Measurements from ENCODE around the gene SIGMAR1. TPM values are rescaled to one million over a fixed set of nuclear protein-coding genes. Genes with fewer than 3 reads are reported as not detected.

SIGMAR1 gene
- total and polyA plus RNA-seq, 2 of the 8 experiments (the other 6 are each of a cell fraction or from before 2014, with no cell fraction given), result 84.2 to 134 TPM

- H3K23ac ChIP-seq (ENCODE audit: insufficient read length), result no peak overlapping the region
- peaks cover 3 to 17% (median 8%) of the 10 kb centered on the region in 4 experiments; a peak in 7 of 8 replicates for H3K36me3 ChIP-seq (ENCODE audit: control insufficient read depth in 2 of 4, insufficient read depth in 4 of 4, low read length in 3 of 4)
- peak overlapping the region; percentile 75 for H4K91ac ChIP-seq (replicated peaks; ENCODE audit: insufficient read length, low read length)
- no peak overlapping the region for H3K27ac ChIP-seq (ENCODE audit: low read depth, low read length)
- WGBS, 2 experiments (ENCODE audit: extremely low coverage in 1 of 2, insufficient coverage in 1 of 2, insufficient read length in 1 of 2, insufficient replicate concordance in 2 of 2, low coverage in 1 of 2, low lambda C conversion rate in 2 of 2, missing lambda C conversion rate in 1 of 2), result 77% methylated on average over 9 of the region's 11 CpGs; no CpG with 5 or more reads in 1 of the 2 experiments
- H2AFZ ChIP-seq (ENCODE audit: low read length), result no peak overlapping the region
- H3K14ac ChIP-seq (ENCODE audit: insufficient read length), result no peak overlapping the region
- TF ChIP-seq EP300 (IDR thresholded peaks at IDR 0.05; ENCODE audit: borderline replicate concordance in 1 of 2, low read depth in 2 of 2, low read length in 2 of 2) (no peak), ZNF274 (IDR thresholded peaks at IDR 0.05; ENCODE audit: borderline replicate concordance, extremely low read depth, low read length) (no peak), RAD21 (IDR thresholded peaks at IDR 0.05 in 1 of 2, conservative IDR thresholded peaks at IDR 0.05 in 1 of 2; ENCODE audit: low read depth in 2 of 2, low read length in 2 of 2) (no peak)
- no peaks in the 10 kb centered on the region for H3K9me3 ChIP-seq (ENCODE audit: insufficient read depth in 2 of 2, low read depth in 1 of 2, low read length in 1 of 2)
- H2BK120ac ChIP-seq (replicated peaks; ENCODE audit: low read depth, low read length), result no peak overlapping the region
- H3K4me3 ChIP-seq (ENCODE audit: extremely low read depth in 1 of 4, insufficient read depth in 2 of 4, low read depth in 3 of 4, low read length in 4 of 4), result no peak overlapping the region
- H3K79me1 ChIP-seq (ENCODE audit: low read depth, low read length), result no peaks in the 10 kb centered on the region
- peak overlapping the region; percentile 77; the same call in 1 of the 2 replicates for H2BK12ac ChIP-seq (ENCODE audit: low read depth, low read length)
- ChIA-PET CTCF (ENCODE audit: partially characterized antibody) (interaction anchor here (1.4 to 15.2 kb wide), 4 partner anchors 8 to 22 kb away, joined by 4 to 277 read pairs (median 14); partner anchors contain the start of genes GALT and SIGMAR1), POLR2A (ENCODE audit: partially characterized antibody) (interaction anchor here (1.2 to 12.8 kb wide), 6 partner anchors 8 to 61 kb away, joined by 3 to 127 read pairs (median 4); partner anchors contain the start of genes ARID3C, CCL27 and SIGMAR1)
- H4K5ac ChIP-seq (ENCODE audit: insufficient read length, low read depth, low read length), result no peak overlapping the region
- H3K4ac ChIP-seq (replicated peaks; ENCODE audit: insufficient read length, low read depth, low read length), result peak overlapping the region; percentile 12
- no peak overlapping the region; the same call in 1 of the 2 replicates for H4K8ac ChIP-seq (ENCODE audit: extremely low read depth, insufficient read depth, low read length)
- H2BK15ac ChIP-seq (ENCODE audit: low read length), result peak overlapping the region; percentile 92
- no peak overlapping the region; the same call in 1 of the 2 replicates for H2BK20ac ChIP-seq (ENCODE audit: low read length)
- DNase-seq (ENCODE audit: low read depth in 1 of 2, low spot score in 2 of 2) (no peak), FAIRE-seq (no peak)
- no peaks in the 10 kb centered on the region; a peak in 1 of 7 replicates for H3K27me3 ChIP-seq (replicated peaks in 1 of 4; ENCODE audit: control insufficient read depth in 3 of 4, extremely low read depth in 1 of 4, insufficient read depth in 3 of 4, low read length in 3 of 4)
- peaks cover 5 to 22% (median 10%) of the 10 kb centered on the region in 4 experiments; a peak in 6 of 7 replicates for H3K4me1 ChIP-seq (replicated peaks in 1 of 4; ENCODE audit: control insufficient read depth in 3 of 4, insufficient read depth in 4 of 4, low read length in 3 of 4)
- H2BK5ac ChIP-seq (ENCODE audit: low read depth, low read length), result peak overlapping the region; percentile 68; the same call in 1 of the 2 replicates
- 0 out of 4 replicates have a peak, but pooled peaks cover 0 to under 1% of the 10 kb centered on the region in 2 experiments for H3K79me2 ChIP-seq (ENCODE audit: control insufficient read depth in 1 of 2, insufficient read depth in 2 of 2, low read length in 2 of 2)
- H3K56ac ChIP-seq (replicated peaks; ENCODE audit: insufficient read length, low read depth, low read length), result no peak overlapping the region
- H2AK5ac ChIP-seq (ENCODE audit: low read depth, low read length), result peak overlapping the region; percentile 75; the same call in 1 of the 2 replicates
- H3K9ac ChIP-seq (replicated peaks in 1 of 4; ENCODE audit: extremely low read depth in 1 of 4, low read depth in 3 of 4, low read length in 3 of 4), result no peak overlapping the region; a peak in 1 of 7 replicates
- peak overlapping the region; percentile 16 to 77; a peak in 1 of 4 replicates for H3K4me2 ChIP-seq (ENCODE audit: insufficient read depth in 1 of 2, low read depth in 2 of 2, low read length in 2 of 2)
- peaks cover 0 to 4% of the 10 kb centered on the region in 2 experiments for H4K20me1 ChIP-seq (replicated peaks in 1 of 2; ENCODE audit: control insufficient read depth in 1 of 2, insufficient read depth in 2 of 2, low read length in 2 of 2)
- peak overlapping the region; percentile 87 for H3K18ac ChIP-seq (ENCODE audit: extremely low read depth, low read length)
- peaks cover 4% of the 10 kb centered on the region for H3K23me2 ChIP-seq (ENCODE audit: low read depth, low read length)
Measured at GRCh38 chr9:34653151-34654072, 15.8 kb upstream of the SIGMAR1 start.
